ENCODE data around the gene CTTNBP2. TPM values are rescaled to one million over a fixed set of nuclear protein-coding genes. Genes with fewer than 3 reads are reported as not detected.

Gene CTTNBP2
- total RNA-seq, 1 donor from 2014 or later: 6.3 TPM

DNA sequence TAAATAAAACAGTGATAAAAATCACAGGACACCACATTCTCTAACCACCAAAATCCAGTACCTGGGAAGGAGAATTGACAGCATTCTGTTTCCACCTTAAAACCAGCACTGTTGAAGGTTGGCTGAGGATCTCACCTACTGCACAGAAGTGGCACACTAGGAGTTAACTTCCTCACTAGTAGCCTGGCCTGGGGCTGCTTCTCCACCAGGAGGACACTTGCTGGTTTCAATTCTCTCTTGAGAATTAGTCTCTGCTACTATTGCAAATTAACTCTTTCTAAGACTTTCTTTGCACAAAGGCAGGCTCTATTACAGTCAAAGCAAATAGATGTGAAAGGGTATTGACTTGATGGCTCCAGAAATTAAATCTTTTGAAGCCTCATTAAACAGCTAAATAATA lies 2.3 kb upstream of the CTTNBP2 start:
- Histone ChIP-seq H3K27ac (no peak overlapping the region), H3K4me3 (no peak overlapping the region), H3K9me3 (no peaks in the 10 kb centered on the region), H3K4me1 (peaks cover 4% of the 10 kb centered on the region), H3K36me3 (no peaks in the 10 kb centered on the region), H3K27me3 (peaks cover 31% of the 10 kb centered on the region)
- ATAC-seq (peak; percentile 24), DNase-seq (no peak)
- intact Hi-C loops (cut with DNase I): no loop called here
- TF ChIP-seq, protein P1, sequence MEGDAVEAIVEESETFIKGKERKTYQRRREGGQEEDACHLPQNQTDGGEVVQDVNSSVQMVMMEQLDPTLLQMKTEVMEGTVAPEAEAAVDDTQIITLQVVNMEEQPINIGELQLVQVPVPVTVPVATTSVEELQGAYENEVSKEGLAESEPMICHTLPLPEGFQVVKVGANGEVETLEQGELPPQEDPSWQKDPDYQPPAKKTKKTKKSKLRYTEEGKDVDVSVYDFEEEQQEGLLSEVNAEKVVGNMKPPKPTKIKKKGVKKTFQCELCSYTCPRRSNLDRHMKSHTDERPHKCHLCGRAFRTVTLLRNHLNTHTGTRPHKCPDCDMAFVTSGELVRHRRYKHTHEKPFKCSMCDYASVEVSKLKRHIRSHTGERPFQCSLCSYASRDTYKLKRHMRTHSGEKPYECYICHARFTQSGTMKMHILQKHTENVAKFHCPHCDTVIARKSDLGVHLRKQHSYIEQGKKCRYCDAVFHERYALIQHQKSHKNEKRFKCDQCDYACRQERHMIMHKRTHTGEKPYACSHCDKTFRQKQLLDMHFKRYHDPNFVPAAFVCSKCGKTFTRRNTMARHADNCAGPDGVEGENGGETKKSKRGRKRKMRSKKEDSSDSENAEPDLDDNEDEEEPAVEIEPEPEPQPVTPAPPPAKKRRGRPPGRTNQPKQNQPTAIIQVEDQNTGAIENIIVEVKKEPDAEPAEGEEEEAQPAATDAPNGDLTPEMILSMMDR (IDR thresholded peaks at IDR 0.05): no peak

GRCh38 chr7:117874191-117874700 lies 1.0 kb upstream of the CTTNBP2 start:
- no peaks in the 10 kb centered on the region for H3K36me3 ChIP-seq
- peak overlapping the region; percentile 63 for H3K4me3 ChIP-seq
- H3K27me3 ChIP-seq: peaks cover 31% of the 10 kb centered on the region
- H3K9me3 ChIP-seq: no peaks in the 10 kb centered on the region
- no peak for ATAC-seq
- peaks cover 4% of the 10 kb centered on the region for H3K4me1 ChIP-seq
- intact Hi-C loops (cut with DNase I): no loop called here
- TF ChIP-seq, protein P1 (IDR thresholded peaks at IDR 0.05): no peak
- H3K27ac ChIP-seq: no peak overlapping the region
- DNase-seq: no peak

GRCh38 chr7:117872561-117873309 lies 506 bp downstream of the CTTNBP2 start:
- peak; percentile 50 for ATAC-seq
- Histone ChIP-seq H3K9me3 (no peaks in the 10 kb centered on the region), H3K36me3 (no peaks in the 10 kb centered on the region), H3K27ac (peak overlapping the region; percentile 68), H3K4me3 (peak overlapping the region; percentile 63), H3K4me1 (peaks cover 4% of the 10 kb centered on the region), H3K27me3 (peaks cover 31% of the 10 kb centered on the region)
- intact Hi-C loops (cut with DNase I): no loop called here
- TF ChIP-seq, protein P1 (IDR thresholded peaks at IDR 0.05): peak; percentile 5
- no peak for DNase-seq

GRCh38 chr7:117871778-117872538 lies 1.3 kb downstream of the CTTNBP2 start:
- H3K27ac ChIP-seq: no peak overlapping the region
- ATAC-seq: peak; percentile 26
- TF ChIP-seq, protein P1 (IDR thresholded peaks at IDR 0.05): no peak
- no peak for DNase-seq
- H3K4me3 ChIP-seq: peak overlapping the region; percentile 63
- intact Hi-C loops (cut with DNase I): no loop called here
- H3K27me3 ChIP-seq: peaks cover 31% of the 10 kb centered on the region
- no peaks in the 10 kb centered on the region for H3K36me3 ChIP-seq
- H3K4me1 ChIP-seq: peaks cover 4% of the 10 kb centered on the region
- no peaks in the 10 kb centered on the region for H3K9me3 ChIP-seq

- H3K27me3 ChIP-seq: peaks cover 27% of the 10 kb centered on the region
- intact Hi-C loops (cut with DNase I): no loop called here
- H3K4me3 ChIP-seq: peak overlapping the region; percentile 15
- H3K27ac ChIP-seq: no peak overlapping the region
- no peak for ATAC-seq
- H3K36me3 ChIP-seq: no peaks in the 10 kb centered on the region
- TF ChIP-seq, protein P1 (IDR thresholded peaks at IDR 0.05): no peak
- DNase-seq: no peak
- peaks cover 4% of the 10 kb centered on the region for H3K4me1 ChIP-seq
- no peaks in the 10 kb centered on the region for H3K9me3 ChIP-seq
Measured at GRCh38 chr7:117871401-117871777, 1.9 kb downstream of the CTTNBP2 start.
